Cerebellar cortex (tissue), 1 donor: ENCODE data around the gene FBXO33.

ENCODE experiments used
- DNase-seq: peaks from one replicate; pipeline ENCODE4 v3.0.0-alpha.2; 2015; ENCODE audit warnings: low spot score

Gene FBXO33

DNA sequence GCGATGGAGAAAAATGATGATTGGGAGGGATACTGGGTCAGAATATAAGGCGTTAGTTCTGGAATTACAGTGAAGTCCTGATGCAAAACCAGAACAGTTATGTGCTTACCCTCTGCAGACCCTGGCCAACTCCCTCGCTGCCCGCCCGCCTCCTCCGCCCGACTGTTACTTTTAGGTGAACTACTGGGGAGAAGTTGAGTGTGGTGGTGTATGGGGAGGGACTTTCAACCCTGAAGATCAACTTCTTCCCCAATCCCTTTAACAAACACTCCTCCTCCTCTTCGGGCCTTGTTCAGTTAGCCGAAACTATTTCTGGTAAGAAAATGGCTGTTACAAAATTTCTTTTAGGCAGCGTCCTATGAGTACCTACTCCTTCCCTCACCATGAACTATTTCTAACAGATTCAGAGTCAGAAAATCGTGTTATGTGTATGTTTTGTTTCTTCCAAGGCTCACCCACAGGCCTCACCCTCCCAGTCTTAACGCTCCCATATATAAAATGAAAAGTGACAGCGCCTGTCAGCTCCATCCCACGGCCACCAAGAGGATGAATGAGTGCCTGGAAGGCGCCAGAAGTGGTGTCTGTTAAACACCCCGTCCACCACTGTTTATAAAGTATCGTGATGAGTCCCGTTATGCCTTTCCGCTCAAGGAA lies 1.3 kb downstream of the FBXO33 start:
- DNase-seq = no peak

- DNase-seq = no peak
Measured at GRCh38 chr14:39428118-39428517, 4.1 kb downstream of the FBXO33 start.

DNA sequence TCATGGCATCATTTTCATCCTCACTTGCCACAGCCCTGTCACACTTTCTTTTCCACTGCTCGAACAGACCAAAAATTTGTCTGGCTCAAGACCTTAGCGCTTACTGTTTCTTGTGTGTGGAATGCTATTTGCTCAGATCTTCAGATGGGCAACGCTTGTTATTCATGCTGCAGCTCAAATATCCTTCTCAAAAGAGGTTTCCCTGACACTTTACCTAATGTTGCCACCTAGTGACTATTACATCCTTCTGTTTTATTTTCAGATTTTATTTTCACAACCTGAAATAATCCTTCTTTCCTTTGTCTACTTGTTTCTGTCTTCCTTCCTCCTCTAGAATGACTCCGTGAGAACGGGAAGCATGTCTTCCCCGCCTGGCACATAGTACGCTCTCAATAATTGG lies 5.6 kb downstream of the FBXO33 start:
- peak; percentile 45 for DNase-seq

GRCh38 chr14:39425947-39426346 lies 6.3 kb downstream of the FBXO33 start:
- no peak for DNase-seq

DNA sequence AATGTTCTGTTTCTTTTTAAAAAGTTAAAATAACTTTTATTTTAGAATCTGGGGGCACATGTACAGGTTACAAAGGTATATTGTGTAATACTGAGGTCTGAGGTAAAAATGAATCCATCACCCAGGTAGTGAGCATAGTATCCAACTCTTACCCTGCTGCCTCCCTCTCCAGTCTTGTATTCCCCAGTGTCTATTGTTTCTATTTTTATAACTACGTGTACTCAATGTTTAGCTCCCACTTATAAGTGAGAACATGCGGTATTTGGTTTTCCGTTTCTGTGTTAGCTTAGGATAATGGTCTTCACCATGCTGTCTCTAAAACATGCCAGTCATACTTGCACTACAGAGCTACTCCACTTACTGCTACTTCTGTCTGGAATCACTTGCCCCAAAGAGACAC lies 8.4 kb downstream of the FBXO33 start:
- no peak for DNase-seq

DNA sequence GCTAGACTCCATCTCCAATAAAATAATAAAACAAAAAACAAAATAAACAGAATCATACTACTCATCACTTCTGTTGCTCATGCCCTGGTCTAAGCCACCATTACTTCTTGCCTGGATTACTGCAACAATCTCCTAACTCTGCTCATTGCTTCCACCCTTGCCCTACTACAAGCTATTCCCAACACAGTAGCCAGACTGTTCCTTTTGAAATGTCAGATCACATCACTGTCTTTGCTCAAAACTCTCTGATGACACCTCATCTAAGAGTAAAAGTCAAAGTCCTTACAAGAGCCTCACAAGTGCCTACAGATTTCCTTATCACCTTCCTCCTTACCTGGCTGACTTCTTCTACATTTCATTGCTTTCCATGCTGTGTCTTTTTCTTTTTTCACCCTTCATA lies 10.0 kb downstream of the FBXO33 start:
- DNase-seq = no peak

DNA sequence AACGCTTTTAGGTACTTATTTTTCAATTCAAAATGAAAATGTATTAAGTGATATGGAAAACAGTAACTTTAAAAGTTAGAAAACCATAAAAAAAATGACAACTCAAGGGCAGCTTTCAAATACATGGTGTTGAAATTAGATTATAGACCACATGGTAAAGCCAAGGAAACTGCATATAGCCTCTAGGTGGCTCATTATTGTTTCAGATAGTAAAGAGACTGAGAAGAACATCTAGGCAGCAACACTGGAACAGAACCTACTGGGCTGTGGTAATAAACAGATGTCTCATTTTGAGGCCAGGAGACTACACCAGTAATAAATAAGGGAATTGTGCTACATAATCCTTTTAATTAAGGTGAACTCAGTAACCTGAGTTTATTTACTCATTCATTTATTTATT lies 13.0 kb downstream of the FBXO33 start:
- no peak for DNase-seq

- peak; percentile 16 for DNase-seq
Measured at GRCh38 chr14:39417014-39417413, 15.2 kb downstream of the FBXO33 start.

DNA sequence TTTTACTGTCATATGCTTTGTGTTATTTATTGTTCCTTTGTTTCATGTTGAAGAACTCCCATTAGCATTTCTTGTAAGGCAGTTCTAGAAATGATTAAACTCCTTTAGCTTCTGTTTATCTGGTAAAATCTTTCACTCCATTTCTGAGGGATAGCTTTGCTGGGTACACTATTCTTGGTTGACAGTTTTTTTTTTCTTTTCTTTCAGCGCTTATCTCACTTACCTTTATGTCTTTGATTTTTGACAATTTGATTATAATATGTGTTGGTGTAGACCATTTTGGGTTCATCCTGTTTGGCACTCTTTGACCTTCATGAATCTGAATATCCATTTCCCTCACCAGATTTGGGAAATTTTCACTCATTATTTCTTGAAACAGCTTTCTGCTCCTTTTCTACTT lies 16.2 kb downstream of the FBXO33 start:
- DNase-seq = no peak

- no peak for DNase-seq
Measured at GRCh38 chr14:39406560-39406959, 25.7 kb downstream of the FBXO33 start.

- DNase-seq = no peak
Measured at GRCh38 chr14:39398382-39398781, 33.9 kb downstream of the FBXO33 start.

GRCh38 chr14:39396448-39396847 lies 35.8 kb downstream of the FBXO33 start:
- DNase-seq = no peak

DNA sequence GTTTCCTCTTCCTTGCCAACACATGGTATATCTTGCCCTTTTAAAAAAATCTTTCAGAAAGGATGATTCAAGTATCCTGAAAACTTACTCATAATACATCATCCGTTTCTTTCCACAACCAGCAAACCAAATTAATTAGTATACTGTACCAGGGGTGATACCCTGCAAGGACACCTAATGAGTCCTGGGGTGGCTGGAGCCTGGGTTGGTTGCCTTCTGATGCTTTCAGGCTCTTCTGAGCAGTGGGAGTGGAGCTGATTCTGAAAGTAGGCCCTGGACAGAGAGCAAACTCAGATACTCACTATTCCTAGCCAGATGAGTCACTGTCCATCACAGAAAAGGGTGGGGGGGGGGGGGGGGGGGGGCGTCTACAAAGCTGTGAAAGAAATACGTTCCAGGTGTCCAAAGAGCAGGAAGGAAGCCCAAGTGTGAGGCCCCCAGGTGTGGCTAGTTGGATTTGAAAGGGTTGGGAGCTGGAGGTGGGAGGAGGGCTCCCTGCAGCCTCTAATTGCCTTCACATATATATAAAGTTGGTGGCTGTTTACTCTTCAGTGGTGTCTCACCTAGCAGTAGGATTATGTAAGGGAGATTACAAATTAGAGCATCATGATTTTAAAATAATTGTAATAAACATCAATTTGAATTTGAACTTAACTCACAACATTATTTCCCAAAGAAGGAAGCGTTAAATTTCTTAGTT lies 36.5 kb downstream of the FBXO33 start:
- DNase-seq = no peak

GRCh38 chr14:39393289-39393688 lies 38.9 kb downstream of the FBXO33 start:
- no peak for DNase-seq

GRCh38 chr14:39384177-39384576 lies 48.1 kb downstream of the FBXO33 start:
- DNase-seq = no peak

DNA sequence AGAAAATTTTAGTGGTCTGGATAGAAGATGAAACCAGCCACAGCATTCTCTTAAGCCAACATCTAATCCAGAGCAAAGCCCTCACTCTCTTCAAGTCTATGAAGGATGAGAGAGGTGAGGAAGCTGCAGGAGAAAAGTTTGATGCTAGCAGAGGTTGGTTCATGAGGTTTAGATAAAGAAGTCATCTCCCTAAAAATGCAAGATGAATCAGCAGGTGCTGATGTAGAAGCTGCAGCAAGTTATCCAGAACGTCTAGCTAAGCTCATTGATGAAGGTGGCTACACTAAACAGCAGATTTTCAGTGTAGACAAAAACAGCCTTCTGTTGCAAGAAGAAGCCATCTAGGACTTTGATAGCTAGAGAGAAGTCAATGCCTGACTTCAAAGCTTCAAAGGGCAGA lies 48.5 kb downstream of the FBXO33 start:
- DNase-seq = no peak

DNA sequence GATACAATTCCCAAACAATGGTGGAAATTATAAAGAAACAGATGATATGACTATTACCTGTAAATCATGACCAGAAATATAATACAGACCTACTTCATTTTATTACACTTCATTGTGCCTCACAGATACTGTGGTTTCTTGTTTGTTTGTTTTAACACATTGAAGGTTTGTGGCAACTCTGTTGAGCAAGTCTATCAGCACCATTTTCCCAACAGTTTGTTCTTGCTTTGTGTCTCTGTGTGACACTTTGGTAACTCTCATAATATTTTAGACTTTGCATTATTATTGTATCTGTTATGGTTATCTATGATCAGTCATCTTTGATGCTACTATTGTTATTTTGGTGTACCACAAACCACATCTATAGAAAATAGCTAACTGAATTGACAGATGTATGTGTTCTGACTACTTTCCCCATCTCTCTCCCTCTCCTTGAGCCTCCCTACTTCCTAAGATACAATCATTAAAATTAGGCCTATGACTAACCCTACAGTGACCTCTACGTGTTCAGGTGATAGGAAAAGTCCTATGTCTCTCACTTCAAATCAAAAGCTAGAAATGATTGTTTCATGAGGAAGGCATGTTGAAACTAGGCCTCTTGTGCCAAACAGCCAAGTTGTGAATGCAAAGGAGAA lies 49.1 kb downstream of the FBXO33 start:
- no peak for DNase-seq

GRCh38 chr14:39382463-39382862 lies 49.8 kb downstream of the FBXO33 start:
- no peak for DNase-seq

DNA sequence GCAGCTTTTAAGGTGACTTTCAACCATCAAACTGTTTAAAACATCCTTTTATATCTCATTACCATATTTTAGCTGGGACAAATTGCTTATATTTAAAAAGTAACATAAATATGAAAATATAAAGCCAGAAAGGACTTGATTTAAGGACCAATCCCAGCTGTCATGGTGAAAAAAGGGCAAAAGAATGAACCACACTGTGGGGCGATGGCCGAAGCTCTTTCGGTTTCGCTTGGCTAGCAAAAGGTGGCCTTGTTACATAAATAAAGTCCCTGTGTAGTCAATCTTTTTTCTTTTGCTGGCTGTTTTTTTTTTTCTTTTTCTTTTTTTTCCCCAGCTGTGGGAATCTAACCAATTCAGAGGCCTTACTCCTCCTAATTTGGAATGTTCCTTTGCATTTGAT lies 50.9 kb downstream of the FBXO33 start:
- no peak for DNase-seq

GRCh38 chr14:39376667-39377403 lies 55.4 kb downstream of the FBXO33 start:
- DNase-seq = no peak

DNA sequence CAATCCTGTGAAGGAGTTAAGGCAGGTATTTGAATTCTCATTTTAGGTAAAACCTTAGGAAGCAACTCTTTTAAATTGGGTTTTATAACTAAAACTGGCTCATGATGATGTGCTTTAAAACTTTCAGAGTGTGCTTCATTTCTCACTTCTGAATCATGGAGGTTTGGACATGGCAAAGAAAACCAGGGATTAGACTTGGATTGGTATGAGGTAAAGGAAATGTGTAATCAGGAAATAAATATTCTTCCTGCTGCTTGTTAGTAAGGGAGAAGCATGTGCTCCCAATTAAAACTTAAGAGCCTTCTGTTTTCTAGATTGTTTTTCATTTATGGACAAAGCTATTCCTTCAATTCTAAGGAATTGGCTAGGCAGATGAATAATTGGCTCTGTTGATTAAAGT lies 57.4 kb downstream of the FBXO33 start:
- no peak for DNase-seq

DNA sequence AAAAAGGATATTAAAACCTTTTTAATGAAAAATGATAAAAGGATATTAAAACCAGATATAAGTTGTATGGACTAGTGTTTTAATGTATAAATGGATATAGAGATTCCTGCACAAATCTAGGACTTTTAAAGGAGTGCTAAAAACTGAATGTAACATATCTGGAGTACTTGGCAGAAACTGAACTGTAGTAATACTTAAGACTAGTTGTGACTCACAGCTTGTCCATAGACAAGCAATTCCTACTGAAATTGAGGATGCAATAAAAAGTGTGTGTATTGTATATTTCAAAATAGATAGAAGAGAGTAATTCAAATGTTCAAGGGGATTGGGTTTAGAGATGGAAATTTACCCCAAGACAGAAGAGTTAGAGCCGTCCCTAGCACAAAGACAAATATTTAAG lies 59.6 kb downstream of the FBXO33 start:
- DNase-seq = no peak

DNA sequence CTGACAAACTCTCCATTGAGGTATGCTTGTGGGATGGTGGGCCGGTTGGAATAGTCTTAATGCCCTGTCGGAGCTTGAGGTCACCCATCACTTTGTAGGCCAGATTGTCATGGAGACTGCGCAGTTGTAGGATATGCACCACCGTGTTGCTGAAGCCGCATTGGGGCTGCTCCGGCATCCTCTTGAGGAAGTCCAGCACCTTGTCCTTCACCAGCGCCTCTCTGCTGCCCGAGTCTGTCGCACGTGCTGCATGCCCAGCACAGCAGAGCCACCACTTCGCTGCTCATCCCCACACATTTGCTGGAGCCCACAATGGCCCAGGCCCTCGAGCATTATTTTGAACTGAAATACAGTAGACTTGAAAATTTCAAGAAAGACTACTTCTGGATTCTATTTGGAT lies 61.8 kb downstream of the FBXO33 start:
- no peak for DNase-seq
